Neural cell (in vitro differentiated cells): ENCODE results near the gene IRF4.

Experiments
- CTCF ChIP-seq: fragments of 450-650 bp; IDR thresholded peaks from 2 replicates; pipeline ENCODE4 v1.5.1; 2014; ENCODE audit warnings: antibody characterized with exemption, mild to moderate bottlenecking, moderate library complexity; ENCODE audit not compliant: poor library complexity, severe bottlenecking
- EP300 ChIP-seq: fragments of 450-650 bp; conservative IDR thresholded peaks from 2 replicates; pipeline ENCODE4 v1.6.1; 2014; ENCODE audit warnings: antibody characterized with exemption, mild to moderate bottlenecking, moderate library complexity; ENCODE audit not compliant: poor library complexity, severe bottlenecking
- EZH2 ChIP-seq: fragments of 200-600, 300-800 bp; shearing (Covaris generic), sonication (generic); IDR thresholded peaks from 2 replicates; pipeline ENCODE4 v1.6.1; 2014; ENCODE audit warnings: antibody characterized with exemption, low read length, borderline replicate concordance, mild to moderate bottlenecking; ENCODE audit not compliant: insufficient read depth, poor library complexity, severe bottlenecking
- POLR2AphosphoS5 ChIP-seq: IDR thresholded peaks from 2 replicates; pipeline ENCODE4 v1.6.1; 2012
- RAD21 ChIP-seq: fragments of 450-650 bp; conservative IDR thresholded peaks from 2 replicates; pipeline ENCODE4 v1.6.1; 2014; ENCODE audit warnings: antibody characterized with exemption, mild to moderate bottlenecking, moderate library complexity
- REST ChIP-seq: IDR thresholded peaks from 2 replicates; pipeline ENCODE4 v1.6.1; 2012; ENCODE audit warnings: borderline replicate concordance
- SMC3 ChIP-seq: fragments of 450-650 bp; conservative IDR thresholded peaks from 2 replicates; pipeline ENCODE4 v1.6.1; 2014; ENCODE audit warnings: antibody characterized with exemption, mild to moderate bottlenecking, moderate library complexity; ENCODE audit not compliant: poor library complexity
- TAF1 ChIP-seq: IDR thresholded peaks from 2 replicates; pipeline ENCODE4 v1.6.1; 2012; ENCODE audit warnings: low read depth

- TF ChIP-seq CTCF (no peak), REST (no peak), POLR2AphosphoS5 (no peak), SMC3 (no peak), TAF1 (no peak), EP300 (no peak), EZH2 (no peak), RAD21 (no peak)
Observed at GRCh38 chr6:343226-343935, 48.2 kb upstream of the IRF4 start.
